Fibroblast of lung (primary cell): ENCODE results near the gene FGGY. TPM values are rescaled to one million over a fixed set of nuclear protein-coding genes. Genes with fewer than 3 reads are reported as not detected.

Experiments used
- DNase-seq, 2 donors: peaks; one replicate each; pipeline versions ENCODE4 v3.0.0 to v3.0.0-alpha.2; 2010; ENCODE audit warnings: low read depth in 2 of 2
- H2AFZ ChIP-seq: 2 replicates; pipeline ENCODE4 v1.5.1; 2012; ENCODE audit warnings: low read length, control low read depth, inconsistent platforms
- H3K27ac ChIP-seq: 2 replicates; pipeline ENCODE4 v1.5.1; 2011; ENCODE audit warnings: low read length, control low read depth; ENCODE audit not compliant: insufficient read depth
- H3K27me3 ChIP-seq: 2 replicates; pipeline ENCODE4 v1.5.1; 2011; ENCODE audit warnings: mild to moderate bottlenecking, low read length; ENCODE audit not compliant: control insufficient read depth, insufficient read depth
- H3K36me3 ChIP-seq: 2 replicates; pipeline ENCODE4 v1.5.1; 2011; ENCODE audit warnings: low read length; ENCODE audit not compliant: control insufficient read depth, insufficient read depth
- H3K4me1 ChIP-seq: 2 replicates; pipeline ENCODE4 v1.5.1; 2011; ENCODE audit warnings: low read length; ENCODE audit not compliant: control insufficient read depth, insufficient read depth; ENCODE audit errors: extremely low read depth
- H3K4me2 ChIP-seq: 2 replicates; pipeline ENCODE4 v1.5.1; 2011; ENCODE audit warnings: low read length, control low read depth; ENCODE audit not compliant: insufficient read depth; ENCODE audit errors: extremely low read depth
- H3K4me3 ChIP-seq, 4 experiments: fragments of 200-600 bp in 1 of 4; sonication (generic) in 1 of 4; replicated peaks in 1 of 4; 2 replicates each; pipeline ENCODE4 v1.5.1; 2011 to 2016; ENCODE audit warnings: low read length in 4 of 4, low read depth in 3 of 4, mild to moderate bottlenecking in 3 of 4, control low read depth in 2 of 4, inconsistent platforms in 1 of 4, mixed read lengths in 1 of 4; ENCODE audit not compliant: insufficient read depth in 1 of 4; ENCODE audit errors: control extremely low read depth in 1 of 4
- H3K79me2 ChIP-seq: 2 replicates; pipeline ENCODE4 v1.5.1; 2012; ENCODE audit warnings: mild to moderate bottlenecking, low read length, inconsistent platforms; ENCODE audit not compliant: control insufficient read depth, insufficient read depth
- H3K9ac ChIP-seq: 2 replicates; pipeline ENCODE4 v1.5.1; 2011; ENCODE audit warnings: mild to moderate bottlenecking, low read length, control low read depth; ENCODE audit not compliant: insufficient read depth
- H3K9me3 ChIP-seq: 2 replicates; pipeline ENCODE4 v1.5.1; 2012; ENCODE audit warnings: low read depth, low read length; ENCODE audit not compliant: control insufficient read depth, insufficient read depth
- H4K20me1 ChIP-seq: 2 replicates; pipeline ENCODE4 v1.5.1; 2011; ENCODE audit warnings: low read length; ENCODE audit not compliant: control insufficient read depth, insufficient read depth; ENCODE audit errors: extremely low read depth
- EZH2 ChIP-seq: IDR thresholded peaks from 2 replicates; pipeline ENCODE4 v1.5.1; 2012; ENCODE audit warnings: low read length, control low read depth, mild to moderate bottlenecking; ENCODE audit errors: missing control alignments
- polyA plus RNA-seq, 2 donors: library from polyadenylated mRNA; depleted of rRNA in 1 of 2; stranded (reverse) in 1 of 2; unstranded in 1 of 2; fragments of >200 nt; gene quantifications; 2 replicates each; pipeline ENCODE4 v1.2.1, GENCODE V29; 2011 to 2012; ENCODE audit warnings: missing spikeins in 1 of 2
- total RNA-seq: library from RNA; depleted of rRNA; stranded (reverse); fragments of >200 nt; gene quantifications from 2 replicates; pipeline ENCODE4 v1.2.1, GENCODE V29; 2014
- TF ChIP-seq, protein P1 (sequence below), 2 donors: IDR thresholded peaks in 1 of 2; conservative IDR thresholded peaks in 1 of 2; 1 replicate in 1 of 2; 2 replicates in 1 of 2; pipeline ENCODE4 v1.5.1; 2011 to 2012; ENCODE audit warnings: low read length in 2 of 2, control low read depth in 1 of 2, inconsistent platforms in 1 of 2, low read depth in 1 of 2, mild to moderate bottlenecking in 1 of 2

Gene FGGY
- total and polyA plus RNA-seq, 2 donors (not counting 1 experiment from before 2014, with no cell fraction given): 9.5 to 32.4 TPM

DNA sequence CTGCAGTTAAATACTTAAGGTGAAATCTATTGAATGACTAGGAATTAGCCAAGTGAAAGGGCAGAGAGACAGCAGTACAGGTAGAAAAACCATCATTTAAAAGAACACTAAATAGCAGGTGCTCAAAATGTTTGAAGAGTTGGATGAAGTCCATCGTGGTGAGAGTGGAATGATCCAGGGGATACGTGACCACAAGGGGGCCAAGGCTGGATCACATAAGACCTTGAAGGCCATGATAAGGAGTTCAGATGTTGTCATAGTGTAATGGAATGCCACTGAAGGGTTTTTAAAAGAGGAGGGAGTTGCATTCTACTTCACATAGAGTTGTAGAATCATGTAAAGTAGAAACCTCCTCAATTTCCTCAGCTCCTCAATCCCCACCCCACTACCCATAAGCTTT is 483.1 kb downstream of the FGGY start:
- Histone ChIP-seq H3K9ac (no peak overlapping the region), H3K4me3 (no peak overlapping the region), H3K9me3 (no peaks in the 10 kb centered on the region), H4K20me1 (no peaks in the 10 kb centered on the region), H3K27me3 (no peaks in the 10 kb centered on the region), H3K79me2 (no peaks in the 10 kb centered on the region), H2AFZ (no peak overlapping the region), H3K27ac (no peak overlapping the region), H3K4me1 (peaks cover 10% of the 10 kb centered on the region), H3K4me2 (no peak overlapping the region), H3K36me3 (no peaks in the 10 kb centered on the region)
- DNase-seq: no peak
- TF ChIP-seq, protein P1, sequence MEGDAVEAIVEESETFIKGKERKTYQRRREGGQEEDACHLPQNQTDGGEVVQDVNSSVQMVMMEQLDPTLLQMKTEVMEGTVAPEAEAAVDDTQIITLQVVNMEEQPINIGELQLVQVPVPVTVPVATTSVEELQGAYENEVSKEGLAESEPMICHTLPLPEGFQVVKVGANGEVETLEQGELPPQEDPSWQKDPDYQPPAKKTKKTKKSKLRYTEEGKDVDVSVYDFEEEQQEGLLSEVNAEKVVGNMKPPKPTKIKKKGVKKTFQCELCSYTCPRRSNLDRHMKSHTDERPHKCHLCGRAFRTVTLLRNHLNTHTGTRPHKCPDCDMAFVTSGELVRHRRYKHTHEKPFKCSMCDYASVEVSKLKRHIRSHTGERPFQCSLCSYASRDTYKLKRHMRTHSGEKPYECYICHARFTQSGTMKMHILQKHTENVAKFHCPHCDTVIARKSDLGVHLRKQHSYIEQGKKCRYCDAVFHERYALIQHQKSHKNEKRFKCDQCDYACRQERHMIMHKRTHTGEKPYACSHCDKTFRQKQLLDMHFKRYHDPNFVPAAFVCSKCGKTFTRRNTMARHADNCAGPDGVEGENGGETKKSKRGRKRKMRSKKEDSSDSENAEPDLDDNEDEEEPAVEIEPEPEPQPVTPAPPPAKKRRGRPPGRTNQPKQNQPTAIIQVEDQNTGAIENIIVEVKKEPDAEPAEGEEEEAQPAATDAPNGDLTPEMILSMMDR (conservative IDR thresholded peaks at IDR 0.05 in 1 of 2, IDR thresholded peaks at IDR 0.05 in 1 of 2; ENCODE audit: low read depth in 1 of 2, low read length in 2 of 2): no peak
- no peak for TF ChIP-seq EZH2

DNA sequence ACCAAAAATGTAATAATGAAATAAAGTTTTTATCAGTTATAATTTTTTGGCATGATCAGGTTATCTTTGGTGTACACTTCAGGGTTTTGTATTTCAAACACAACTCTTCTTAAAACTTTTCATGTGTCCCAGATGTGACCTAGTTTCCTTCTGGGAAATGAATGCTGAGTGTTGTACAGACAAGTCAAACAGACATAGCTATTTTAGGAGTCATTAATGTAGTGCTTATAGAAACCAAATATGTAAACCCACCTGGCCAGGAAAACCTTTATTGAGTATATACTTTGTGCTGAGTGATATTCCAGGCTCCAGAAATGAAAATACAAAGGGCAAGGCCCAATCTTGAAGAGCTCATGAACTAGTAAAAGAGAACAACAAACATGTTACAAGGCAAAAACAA is 491.9 kb downstream of the FGGY start:
- DNase-seq: no peak
- H3K4me3 ChIP-seq: no peak overlapping the region
- H3K9me3 ChIP-seq: no peaks in the 10 kb centered on the region
- no peak overlapping the region for H3K4me2 ChIP-seq
- TF ChIP-seq, protein P1 (conservative IDR thresholded peaks at IDR 0.05 in 1 of 2, IDR thresholded peaks at IDR 0.05 in 1 of 2; ENCODE audit: low read depth in 1 of 2, low read length in 2 of 2): no peak
- TF ChIP-seq EZH2: no peak
- H3K27me3 ChIP-seq: no peaks in the 10 kb centered on the region
- no peak overlapping the region for H2AFZ ChIP-seq
- no peaks in the 10 kb centered on the region for H3K79me2 ChIP-seq
- no peaks in the 10 kb centered on the region for H3K36me3 ChIP-seq
- no peaks in the 10 kb centered on the region for H3K4me1 ChIP-seq
- H4K20me1 ChIP-seq: no peaks in the 10 kb centered on the region
- no peak overlapping the region for H3K9ac ChIP-seq
- H3K27ac ChIP-seq: no peak overlapping the region

DNA sequence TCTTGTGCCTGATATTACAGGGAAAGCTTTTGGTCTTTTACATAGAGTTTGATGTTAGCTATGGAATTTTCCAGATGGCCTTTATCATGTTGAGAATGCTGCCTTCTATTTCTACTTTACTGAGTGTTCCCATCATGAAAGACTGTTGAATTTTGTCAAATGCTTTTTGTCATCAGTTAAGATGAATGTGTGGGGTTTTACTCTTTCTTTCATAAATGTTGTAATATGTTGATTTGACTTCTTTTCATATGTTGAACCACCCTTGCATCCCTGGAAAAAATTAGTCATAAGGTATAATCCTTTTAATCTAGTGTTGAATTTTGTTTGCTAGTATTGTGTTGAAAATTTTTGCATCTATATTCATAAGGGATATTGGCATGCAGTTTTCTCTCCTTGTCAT is 501.7 kb downstream of the FGGY start:
- H3K27ac ChIP-seq: no peak overlapping the region
- no peaks in the 10 kb centered on the region for H3K9me3 ChIP-seq
- TF ChIP-seq, protein P1 (conservative IDR thresholded peaks at IDR 0.05 in 1 of 2, IDR thresholded peaks at IDR 0.05 in 1 of 2; ENCODE audit: low read depth in 1 of 2, low read length in 2 of 2): no peak
- no peak for TF ChIP-seq EZH2
- H3K36me3 ChIP-seq: no peaks in the 10 kb centered on the region
- no peaks in the 10 kb centered on the region for H4K20me1 ChIP-seq
- H2AFZ ChIP-seq: no peak overlapping the region
- no peak overlapping the region for H3K4me2 ChIP-seq
- H3K27me3 ChIP-seq: no peaks in the 10 kb centered on the region
- H3K4me3 ChIP-seq: no peak overlapping the region
- DNase-seq: no peak
- H3K4me1 ChIP-seq: no peaks in the 10 kb centered on the region
- H3K9ac ChIP-seq: no peak overlapping the region
- no peaks in the 10 kb centered on the region for H3K79me2 ChIP-seq
